Superior temporal gyrus (tissue), 1 donor: Measurements from ENCODE around the gene SMURF1.

Experiments used
- DNase-seq: peaks from one replicate; pipeline ENCODE4 v3.0.0-alpha.2; 2016; ENCODE audit errors: extremely low spot score

The SMURF1 gene

DNA sequence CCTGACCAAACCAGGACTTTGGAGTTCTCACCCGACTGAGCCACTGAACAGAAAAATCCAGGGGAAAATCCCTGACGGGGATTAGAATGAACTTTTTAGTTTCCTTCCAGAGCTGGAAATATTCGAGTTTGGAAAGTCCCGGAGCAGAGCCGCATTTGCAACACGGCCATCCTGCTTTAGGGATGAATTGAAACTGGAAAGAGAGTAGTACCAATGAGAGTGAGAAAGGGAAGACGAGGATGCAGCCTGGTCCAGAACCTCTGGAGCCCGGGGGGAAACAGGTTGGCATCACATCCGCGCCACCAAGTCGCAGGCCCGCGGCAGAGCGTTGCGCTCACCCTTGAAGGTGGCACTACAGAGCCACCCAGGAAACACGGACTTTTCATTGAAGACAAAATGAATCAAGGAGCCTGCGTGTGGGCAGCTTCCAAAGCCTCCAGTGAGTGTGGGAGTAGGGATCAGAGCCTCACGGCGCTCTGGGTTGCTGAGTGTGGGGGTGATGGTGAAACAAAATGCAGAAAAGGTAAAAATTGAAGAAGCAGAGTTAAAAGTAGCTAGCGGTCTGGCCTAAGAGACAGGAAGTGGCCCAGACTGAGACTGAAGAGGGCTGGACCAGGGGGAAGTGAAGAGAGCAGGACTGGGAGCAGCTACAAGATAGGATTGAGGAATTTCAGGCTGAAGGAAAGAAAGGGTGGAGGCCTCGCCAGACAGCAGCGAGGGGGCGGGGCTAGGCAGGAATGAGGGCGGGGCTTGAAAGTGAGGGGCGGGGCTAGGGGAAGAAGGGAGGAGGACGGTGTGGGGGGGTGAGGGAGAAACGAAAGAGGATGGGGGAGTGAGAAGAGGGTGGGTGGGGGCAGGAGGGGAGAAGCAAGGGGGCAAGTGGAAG, 1.8 kb downstream of the SMURF1 start:
- DNase-seq, result peak; percentile 69

DNA sequence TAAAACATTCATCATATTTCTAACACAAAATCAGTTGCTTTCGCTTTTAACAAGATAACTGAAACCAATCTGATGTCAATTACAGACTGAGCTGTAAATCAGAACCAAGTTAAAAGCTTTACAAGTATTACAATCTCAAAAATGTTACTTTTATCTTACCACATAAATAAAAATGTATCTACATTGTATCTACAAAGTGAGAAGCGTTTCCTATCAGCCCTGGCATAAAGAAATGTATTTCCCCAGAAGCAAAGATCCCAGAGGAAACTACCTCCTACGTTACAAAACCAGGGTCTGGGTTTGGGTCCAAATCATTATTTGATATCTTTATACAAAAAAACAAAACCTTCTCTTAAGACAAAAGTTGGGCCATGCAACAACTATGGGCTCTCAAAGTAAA, 2.6 kb downstream of the SMURF1 start:
- peak; percentile 58 for DNase-seq

DNA sequence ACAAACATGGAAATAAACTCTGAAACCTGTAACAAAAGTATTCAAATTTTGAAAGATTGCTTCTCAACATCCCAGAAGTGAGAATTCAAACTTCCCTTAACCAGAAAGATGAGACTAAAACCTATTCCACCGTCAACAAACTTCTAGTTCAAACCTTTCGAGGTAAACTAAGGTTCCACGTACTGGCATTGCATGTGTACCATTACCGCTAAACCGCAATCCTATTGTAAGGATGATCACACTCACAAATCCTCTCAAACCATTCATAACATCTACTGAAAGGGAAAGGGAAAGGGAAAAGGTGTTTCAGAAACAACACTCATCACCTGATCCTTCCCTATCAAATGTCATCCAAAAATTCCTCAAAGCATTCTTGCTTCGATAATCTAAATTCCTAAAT, 3.1 kb downstream of the SMURF1 start:
- DNase-seq, result no peak

DNA sequence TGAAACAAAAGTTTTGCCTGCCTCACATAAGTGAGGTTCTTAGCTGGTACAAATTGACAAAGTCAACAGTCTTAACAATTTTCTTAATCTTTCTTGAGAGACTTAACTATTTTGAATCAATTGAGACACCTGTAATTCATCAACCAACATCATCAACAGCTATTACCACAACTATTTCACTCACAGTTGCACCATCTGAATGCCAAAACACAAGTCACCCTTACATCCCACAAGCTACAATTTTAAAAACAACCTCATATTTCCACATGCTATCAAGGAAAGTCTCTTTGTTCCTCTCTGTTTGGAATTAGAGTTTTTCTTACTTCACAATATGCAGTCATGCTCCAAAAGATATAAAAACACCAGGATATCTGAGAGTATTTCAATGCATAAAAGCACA, 4.9 kb downstream of the SMURF1 start:
- no peak for DNase-seq

DNA sequence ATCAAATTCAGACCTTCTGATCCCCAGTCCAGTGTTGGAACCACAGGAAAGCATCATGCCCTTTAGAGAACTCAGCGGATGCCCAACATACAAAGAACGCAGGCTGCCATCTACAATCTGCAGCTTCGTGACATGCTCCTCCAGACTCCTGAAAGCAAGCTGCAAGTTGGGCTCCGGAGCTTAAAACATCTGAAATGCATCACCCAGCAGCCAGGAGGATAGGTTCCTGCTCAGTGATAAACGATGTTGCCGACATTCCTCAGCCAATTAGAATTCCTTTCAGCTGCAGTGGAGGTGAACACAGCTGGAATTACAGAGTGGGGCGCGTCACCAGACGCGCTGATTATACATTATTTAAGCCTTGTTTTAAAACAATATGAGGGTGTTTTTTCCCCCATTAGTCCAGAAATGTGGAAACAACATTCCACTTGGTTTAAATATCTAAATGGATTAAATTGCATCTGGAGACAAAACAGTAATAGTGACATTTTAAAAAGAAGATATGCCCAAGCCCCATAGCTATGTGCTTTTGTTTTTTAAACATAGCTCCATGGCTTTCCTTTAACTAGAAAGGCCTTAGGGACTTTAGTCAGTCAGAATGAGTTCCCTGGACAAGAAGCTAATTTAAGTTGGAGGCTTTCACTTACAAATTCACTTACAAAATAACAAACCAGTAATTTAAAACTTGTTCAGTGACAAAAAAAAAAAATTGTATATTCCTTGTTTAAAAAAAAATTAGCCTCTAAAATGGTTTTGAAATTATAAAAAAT, 6.3 kb downstream of the SMURF1 start:
- DNase-seq, result peak; percentile 64

DNA sequence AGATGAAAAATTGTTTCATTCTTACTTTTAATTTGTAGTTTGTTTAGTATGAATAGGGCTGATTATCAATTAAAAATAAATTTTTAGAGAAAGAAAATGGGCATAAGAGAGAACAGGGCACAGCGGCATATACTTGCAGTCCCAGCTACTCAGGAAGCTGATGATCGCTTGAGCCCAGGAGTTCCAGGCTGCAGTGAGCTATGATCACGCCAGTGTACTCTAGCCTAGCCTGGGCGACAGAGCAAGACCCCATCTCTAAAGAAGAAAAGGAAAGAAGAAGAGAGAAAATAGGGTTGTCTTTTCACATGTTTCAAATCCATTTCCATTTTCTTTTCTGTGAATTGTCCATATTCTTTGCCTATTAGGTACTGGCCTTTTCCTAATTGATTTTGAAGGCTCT, 8.0 kb downstream of the SMURF1 start:
- peak; percentile 24 for DNase-seq

DNA sequence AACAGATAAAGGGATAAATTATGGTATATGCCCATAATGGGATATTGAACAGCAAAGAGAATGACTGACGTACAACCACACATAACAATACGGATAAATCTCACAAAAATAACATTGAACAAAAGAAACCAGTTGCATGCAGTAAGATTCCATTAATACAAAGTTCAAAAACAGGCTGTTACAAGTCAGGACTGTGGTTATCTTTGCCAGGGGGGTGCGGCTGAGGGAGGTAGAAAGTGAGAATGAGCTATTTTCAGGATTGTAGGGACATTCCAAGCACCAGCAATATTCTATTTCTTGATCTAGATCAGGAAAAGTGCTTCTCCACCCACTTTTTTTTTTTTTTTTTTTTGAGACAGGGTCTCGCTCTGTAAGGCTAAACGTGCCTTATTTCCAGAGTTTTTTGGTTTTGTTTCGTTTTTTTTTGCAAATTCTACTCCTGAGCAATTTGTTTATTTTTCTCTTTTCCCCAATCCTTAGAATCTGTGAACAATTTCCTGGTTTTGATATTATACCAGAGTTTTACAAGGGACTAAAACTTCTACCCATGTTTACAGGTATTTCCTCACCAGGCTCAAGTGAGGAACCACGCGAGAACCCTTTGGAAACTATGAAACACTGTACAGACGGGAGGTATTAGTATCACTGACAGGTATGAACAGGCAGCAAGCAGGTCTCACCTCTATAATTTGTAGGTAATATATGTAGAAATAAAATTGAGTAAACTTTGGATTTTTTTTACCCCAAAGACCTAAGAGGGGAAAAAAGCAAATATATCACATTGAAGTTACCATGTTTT, 9.9 kb downstream of the SMURF1 start:
- peak; percentile 8 for DNase-seq

DNA sequence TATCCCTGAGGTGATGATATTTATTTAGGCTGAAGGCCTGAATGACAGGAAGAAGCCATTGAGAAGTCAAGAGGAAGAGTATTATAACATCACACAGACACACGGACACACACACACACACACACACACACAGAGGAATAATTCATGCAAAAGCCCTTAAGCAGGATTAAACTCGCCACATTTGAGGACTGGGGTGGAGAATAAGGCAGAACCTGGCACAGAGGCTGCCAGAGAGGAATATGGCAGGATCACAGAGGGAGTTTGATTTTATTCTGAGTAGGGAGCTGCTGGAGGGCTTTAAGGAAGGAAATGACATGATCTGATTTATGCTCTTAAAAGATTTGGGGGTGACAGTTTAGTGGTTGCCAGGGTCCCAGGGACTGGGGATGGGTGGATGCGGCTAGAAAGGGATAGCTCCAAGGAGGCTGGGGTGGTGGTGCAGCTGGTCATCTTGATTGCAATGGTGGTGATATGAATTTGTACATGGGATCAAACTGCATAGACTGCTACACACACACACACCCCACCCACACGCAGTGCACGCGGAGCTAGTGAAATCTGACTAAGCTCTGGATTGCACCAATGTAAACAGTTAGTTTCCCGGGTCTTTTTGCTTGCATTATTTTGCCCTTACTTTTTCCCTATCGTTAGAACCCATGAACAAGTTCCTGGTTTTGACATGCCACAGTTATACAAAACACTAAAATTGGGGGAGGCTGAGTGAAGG, 11.2 kb downstream of the SMURF1 start:
- DNase-seq, result no peak

DNA sequence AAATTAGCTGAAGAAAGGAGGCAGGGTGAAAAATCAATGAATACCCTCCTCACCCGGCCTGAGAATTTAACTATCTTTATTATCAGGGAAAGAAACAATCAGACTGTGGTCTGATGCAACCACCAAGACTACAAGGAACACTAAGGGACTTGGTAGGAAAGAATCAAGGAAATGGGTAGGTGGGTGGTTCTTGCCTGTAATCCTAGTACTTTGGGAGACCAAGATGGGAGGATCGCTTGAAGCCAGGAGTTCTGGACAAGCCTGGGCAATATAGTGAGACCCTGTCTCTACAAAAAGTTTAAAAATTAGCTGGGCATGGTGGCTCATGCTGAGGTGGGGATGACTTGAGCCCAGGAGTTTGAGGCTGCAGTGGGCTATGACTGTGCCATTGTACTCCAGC, 12.6 kb downstream of the SMURF1 start:
- no peak for DNase-seq

DNA sequence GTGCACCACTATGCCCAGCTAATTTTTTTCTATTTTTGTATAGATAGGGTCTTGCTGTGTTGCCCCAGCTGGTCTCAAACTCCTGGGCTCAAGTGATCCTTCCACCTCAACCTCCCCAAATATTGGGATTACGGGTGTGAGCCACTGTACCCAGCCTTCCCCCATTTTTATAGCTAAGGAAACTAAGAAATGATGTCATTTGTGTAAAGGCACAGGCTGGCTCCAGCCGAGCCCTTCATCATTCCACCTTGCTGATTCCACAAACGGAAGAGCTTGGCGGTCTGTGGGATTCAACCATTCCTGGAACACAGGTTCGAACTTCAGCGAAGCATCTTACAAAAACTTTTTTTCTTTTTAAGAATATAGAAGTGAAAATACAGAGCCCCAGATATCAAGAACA, 14.4 kb downstream of the SMURF1 start:
- DNase-seq, result no peak

DNA sequence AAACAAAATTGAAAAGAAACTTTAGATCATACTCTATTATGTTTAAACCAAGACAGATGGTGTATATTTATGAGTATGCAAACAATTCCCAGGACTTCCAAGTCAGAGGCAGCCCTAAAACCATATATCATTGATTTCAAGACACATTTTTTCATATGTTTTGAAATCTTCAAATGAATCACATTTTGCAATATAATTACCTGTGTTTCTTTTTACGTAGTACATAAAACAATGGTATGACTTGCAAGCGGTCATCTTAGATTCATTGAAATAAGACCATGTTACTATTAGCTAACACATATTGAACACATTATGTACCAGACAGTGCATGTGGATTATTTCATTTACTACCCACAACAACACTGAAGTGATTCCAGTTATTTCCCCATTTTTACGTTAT, 14.9 kb downstream of the SMURF1 start:
- no peak for DNase-seq

DNA sequence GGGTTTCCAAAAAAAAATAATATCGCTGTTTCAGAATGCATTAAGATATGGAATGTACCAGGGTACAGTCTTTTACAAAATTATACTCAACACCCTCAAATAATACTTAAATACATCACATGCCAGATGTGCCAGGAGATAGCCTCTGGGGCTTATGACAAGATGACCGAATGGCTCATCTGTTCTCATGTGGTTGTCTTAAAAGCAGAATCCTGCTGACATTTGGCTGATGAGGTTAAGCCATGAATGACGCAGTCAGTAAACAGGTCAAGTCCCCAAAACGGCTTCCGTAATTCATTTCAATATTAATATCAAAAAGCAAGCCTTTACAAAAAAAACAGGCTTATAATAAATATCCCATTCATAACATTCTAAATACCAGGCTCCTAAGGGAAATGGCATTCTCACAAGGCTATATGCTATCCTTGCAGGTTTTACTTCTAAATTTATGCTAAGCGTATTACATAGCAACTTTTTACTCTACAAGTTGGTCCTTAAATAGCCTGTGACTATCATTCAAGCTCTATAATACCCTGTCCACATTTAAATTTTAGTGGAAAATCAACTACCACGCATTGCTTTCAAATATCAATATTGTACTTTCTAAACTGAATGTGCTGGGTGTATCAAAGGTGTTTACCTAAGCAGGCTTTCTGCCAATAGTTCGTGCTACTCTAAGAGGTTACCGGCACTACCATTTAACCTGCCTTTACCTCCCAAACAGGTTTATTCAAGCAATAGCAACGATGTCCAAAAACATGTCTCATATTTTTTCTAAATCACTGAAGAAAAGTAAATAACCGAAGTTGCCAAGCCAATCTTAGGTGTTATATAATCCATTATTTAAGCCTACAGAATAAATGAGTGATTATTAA, 15.6 kb downstream of the SMURF1 start:
- no peak for DNase-seq

DNA sequence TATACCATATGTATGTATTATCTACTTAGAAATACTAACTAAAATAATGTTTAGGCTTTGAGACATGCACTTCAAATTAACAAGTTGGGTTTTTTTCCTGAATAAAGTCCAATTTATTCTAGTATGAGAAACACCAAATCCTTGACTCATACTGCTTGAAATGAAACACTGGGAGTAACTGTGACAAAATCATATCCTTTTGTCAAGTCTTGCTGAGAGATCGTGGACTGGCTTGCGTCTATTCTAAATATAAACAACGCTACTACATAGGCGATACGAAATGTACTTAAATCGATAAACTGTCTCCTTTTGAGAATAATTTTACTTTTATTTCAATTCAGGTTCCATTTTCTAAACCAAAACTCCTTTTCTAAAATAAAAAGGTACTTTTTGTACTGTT, 16.3 kb downstream of the SMURF1 start:
- peak; percentile 68 for DNase-seq

DNA sequence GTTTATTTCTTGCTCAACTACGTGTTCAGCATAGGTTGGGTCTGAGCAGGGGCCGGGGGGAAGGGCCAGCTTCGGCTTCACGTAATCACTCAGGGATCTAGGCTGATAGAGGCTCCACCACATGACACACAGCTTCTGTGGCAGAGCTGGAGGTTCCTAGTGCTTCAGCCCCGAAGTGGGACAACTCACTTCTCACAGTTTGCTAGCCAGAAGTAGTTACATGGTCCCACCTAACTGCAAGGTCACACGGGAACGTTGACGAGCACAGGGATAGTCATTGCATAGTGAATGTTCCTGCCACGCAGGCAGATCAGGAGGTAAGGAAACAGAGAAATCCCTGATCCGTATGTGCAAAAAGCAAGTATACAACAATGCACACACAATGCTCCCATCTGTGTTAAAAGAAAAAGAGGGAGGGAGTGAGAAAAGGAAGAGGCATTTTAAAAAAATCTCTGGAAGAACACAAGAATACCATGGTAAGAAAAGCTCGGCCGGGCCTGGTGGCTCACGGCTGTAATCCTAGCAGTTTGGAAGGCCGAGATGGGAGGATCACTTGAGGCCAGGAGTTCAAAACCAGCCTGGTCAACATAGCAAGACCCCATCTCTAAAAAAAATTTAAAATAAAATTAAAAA, 16.9 kb downstream of the SMURF1 start:
- DNase-seq, result no peak

DNA sequence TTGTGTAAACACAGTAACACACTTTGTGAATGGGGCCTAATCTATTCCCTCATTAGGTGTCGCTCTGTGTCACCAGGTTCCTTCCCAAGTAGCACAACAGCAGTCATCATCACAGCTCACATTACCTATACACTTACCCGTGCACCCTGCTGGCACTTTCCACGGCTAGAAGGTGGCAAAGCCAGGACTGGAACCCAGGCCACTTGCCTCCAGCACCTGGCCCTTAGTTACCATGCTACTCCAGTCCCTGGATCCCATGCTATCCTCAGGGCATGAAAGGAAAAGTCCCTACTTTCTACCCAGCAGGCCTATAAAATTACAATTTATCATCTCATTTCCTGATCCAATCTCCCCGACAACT, 18.4 kb downstream of the SMURF1 start:
- no peak for DNase-seq

DNA sequence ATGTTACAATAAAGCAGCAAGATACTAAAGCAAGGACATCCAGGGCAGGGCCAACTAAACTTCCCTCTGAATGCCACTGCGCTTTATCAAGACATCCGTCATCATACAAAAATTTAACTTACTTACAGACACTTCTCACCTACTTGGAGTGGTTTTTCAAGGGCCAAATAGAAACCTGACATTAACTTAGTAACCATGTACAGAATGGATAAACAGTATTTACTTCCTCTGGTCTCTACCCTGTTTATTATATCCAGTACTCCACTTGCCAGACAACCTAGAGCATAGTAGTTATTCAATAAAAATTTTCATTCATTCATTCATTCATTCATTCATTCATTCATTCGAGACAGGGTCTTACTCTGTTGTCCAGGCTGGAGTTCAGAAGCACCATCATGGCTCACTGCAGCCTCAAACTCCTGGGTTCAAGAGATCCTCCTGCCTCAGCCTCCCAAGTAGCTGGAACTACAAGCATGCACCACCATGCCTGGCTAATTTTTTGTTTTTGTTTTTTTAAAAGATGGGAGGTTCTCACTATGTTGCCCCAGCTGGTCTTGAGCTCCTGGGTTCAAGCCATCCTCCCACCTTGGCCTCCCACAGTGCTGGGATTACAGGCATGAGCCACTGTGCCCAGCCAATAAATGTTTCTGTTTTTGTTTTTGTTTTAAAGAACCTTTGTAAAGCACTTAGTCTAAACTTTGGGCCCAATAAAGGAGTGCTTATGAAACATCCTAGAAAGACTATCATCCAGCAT, 19.0 kb downstream of the SMURF1 start:
- DNase-seq, result no peak

DNA sequence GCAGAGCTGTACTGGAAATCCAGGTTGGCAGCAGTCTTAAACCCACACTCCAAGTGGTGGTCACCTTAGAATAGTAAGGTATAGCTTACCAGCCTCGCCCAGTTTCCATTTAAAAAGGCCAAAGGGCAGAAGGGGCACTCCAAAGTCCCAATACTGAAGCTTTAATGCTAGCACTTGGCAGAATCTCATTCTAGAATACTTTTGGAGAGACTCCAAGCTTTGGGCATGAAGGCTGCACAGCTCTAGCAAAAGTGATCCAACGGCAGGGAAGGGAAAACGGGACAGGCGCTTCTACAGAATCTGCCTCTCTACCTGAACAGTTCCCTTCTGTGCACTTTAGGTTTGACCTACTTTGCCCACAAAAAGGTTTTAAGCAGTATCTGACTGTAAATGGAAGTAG, 19.7 kb downstream of the SMURF1 start:
- no peak for DNase-seq

DNA sequence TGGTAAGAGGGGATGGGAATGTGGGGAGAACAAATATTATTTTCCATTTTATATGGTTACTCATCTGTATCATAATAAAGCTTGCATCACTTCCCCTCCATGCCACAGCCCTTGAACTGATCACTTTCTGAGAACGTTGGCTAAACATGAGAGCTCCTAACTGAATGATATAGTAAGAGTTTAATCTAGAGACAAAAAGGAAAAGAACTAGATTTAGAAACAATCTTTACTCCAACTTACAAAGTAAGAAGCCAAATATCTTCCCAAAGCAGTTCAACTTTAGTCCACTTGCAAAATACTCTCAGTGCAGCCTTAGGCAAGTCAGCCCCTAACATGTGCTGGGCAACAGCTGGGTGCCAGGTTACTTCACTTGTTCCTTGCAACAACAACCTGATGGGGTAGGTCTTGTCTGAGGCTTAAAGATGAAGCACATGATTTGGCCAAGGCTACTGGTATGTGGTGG, 20.3 kb downstream of the SMURF1 start:
- no peak for DNase-seq

DNA sequence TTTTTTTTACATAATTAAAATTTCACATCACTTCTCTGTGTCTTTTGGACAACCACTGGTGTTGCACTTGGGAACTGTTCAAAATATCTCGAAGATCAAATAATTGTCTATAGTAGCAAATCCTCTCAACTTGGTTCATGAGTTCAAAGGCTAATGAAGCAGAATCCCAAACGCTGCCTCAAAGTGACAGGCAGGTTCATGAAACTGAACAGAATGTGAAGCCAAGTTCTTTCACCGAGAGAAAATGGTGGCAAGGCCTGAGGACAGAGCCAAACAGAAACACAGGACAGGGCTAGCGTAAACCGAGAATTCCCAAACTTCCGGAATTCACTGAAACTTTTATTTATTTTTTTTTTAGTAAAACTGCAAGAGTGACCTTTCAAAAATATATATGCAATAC, 21.1 kb downstream of the SMURF1 start:
- no peak for DNase-seq
